GM08714 (cell line): ENCODE measurements around the gene NCR1.
"Not testable (repeated sequence)": the region's sequence is repeated elsewhere in the genome, so short reads cannot be mapped to it uniquely, and the experiment has no call there.

Experiments
- H3K4me3 ChIP-seq: fragments of 200-500 bp; sonication (Bioruptor generic); 2 replicates; pipeline ENCODE4 v1.5.1; 2014; ENCODE audit warnings: mild to moderate bottlenecking, low read length, inconsistent platforms
- ZNF274 ChIP-seq: IDR thresholded peaks from 2 replicates; pipeline ENCODE4 v1.6.1; 2012; ENCODE audit warnings: mild to moderate bottlenecking, low read depth, low read length

Gene NCR1

GRCh38 chr19:54905803-54906511, at the start of gene NCR1:
TSS of gene NCR1 (plus strand) at chr19:54906148. CDS start at chr19:54906188, 40 bp downstream.
- no peak within 1 kb of the TSS for H3K4me3 ChIP-seq
- no peak for TF ChIP-seq ZNF274

- not testable (repeated sequence) for H3K4me3 ChIP-seq
Measured at GRCh38 chr19:54858476-54858875, 47.5 kb upstream of the NCR1 start.

- not testable (repeated sequence) for H3K4me3 ChIP-seq
Measured at GRCh38 chr19:54859421-54859820, 46.5 kb upstream of the NCR1 start.

- not testable (repeated sequence) for H3K4me3 ChIP-seq
Measured at GRCh38 chr19:54863459-54863858, 42.5 kb upstream of the NCR1 start.

- H3K4me3 ChIP-seq, result no peak overlapping the region
- no peak for TF ChIP-seq ZNF274
Measured at GRCh38 chr19:54871696-54872095, 34.3 kb upstream of the NCR1 start.

GRCh38 chr19:54873990-54874389, 32.0 kb upstream of the NCR1 start, which contains the start of gene FCAR:
TSS of gene FCAR (plus strand) at chr19:54874235. CDS start at chr19:54874290, 55 bp downstream.
- no peak for TF ChIP-seq ZNF274
- no peak within 1 kb of the TSS for H3K4me3 ChIP-seq

GRCh38 chr19:54875506-54875905, 30.4 kb upstream of the NCR1 start:
- no peak for TF ChIP-seq ZNF274
- no peak overlapping the region for H3K4me3 ChIP-seq

- H3K4me3 ChIP-seq, result no peak overlapping the region
- no peak for TF ChIP-seq ZNF274
Measured at GRCh38 chr19:54877471-54877870, 28.5 kb upstream of the NCR1 start.

GRCh38 chr19:54881884-54882283, 24.1 kb upstream of the NCR1 start:
- TF ChIP-seq ZNF274, result no peak
- H3K4me3 ChIP-seq, result no peak overlapping the region

- TF ChIP-seq ZNF274, result no peak
- H3K4me3 ChIP-seq, result no peak overlapping the region
Measured at GRCh38 chr19:54882758-54883157, 23.2 kb upstream of the NCR1 start.

- no peak overlapping the region for H3K4me3 ChIP-seq
- no peak for TF ChIP-seq ZNF274
Measured at GRCh38 chr19:54883228-54883627, 22.7 kb upstream of the NCR1 start.

- TF ChIP-seq ZNF274, result no peak
- H3K4me3 ChIP-seq, result no peak overlapping the region
Measured at GRCh38 chr19:54888239-54888638, 17.7 kb upstream of the NCR1 start.

- no peak for TF ChIP-seq ZNF274
- H3K4me3 ChIP-seq, result no peak overlapping the region
Measured at GRCh38 chr19:54889566-54889965, 16.4 kb upstream of the NCR1 start.

GRCh38 chr19:54893406-54893805, 12.5 kb upstream of the NCR1 start:
- no peak for TF ChIP-seq ZNF274
- H3K4me3 ChIP-seq, result no peak overlapping the region

- H3K4me3 ChIP-seq, result not testable (repeated sequence)
Measured at GRCh38 chr19:54894106-54894505, 11.8 kb upstream of the NCR1 start.

GRCh38 chr19:54896036-54896435, 9.9 kb upstream of the NCR1 start:
- H3K4me3 ChIP-seq, result no peak overlapping the region
- no peak for TF ChIP-seq ZNF274

- H3K4me3 ChIP-seq, result not testable (repeated sequence)
Measured at GRCh38 chr19:54898685-54899084, 7.3 kb upstream of the NCR1 start.

GRCh38 chr19:54899646-54900045, 6.3 kb upstream of the NCR1 start:
- not testable (repeated sequence) for H3K4me3 ChIP-seq

GRCh38 chr19:54901153-54901552, 4.8 kb upstream of the NCR1 start:
- H3K4me3 ChIP-seq, result not testable (repeated sequence)
